ENCODE results near the gene TRIM8.
A peak's percentile ranks its signal among the peaks of the same experiment; 100 is the strongest.
"Not testable (repeated sequence)": the region's sequence is repeated elsewhere in the genome, so short reads cannot be mapped to it uniquely, and the experiment has no call there.

Gene TRIM8

GRCh38 chr10:102683736-102684135, 39.5 kb downstream of the TRIM8 start:
- H3K4me3 ChIP-seq (ENCODE audit: low read depth, low read length), result no peak overlapping the region
- no peak for DNase-seq (ENCODE audit: low read depth)
- no peak for TF ChIP-seq POLR2A (IDR thresholded peaks at IDR 0.05; ENCODE audit: extremely low read depth, insufficient read length)
- TF ChIP-seq, protein P1, sequence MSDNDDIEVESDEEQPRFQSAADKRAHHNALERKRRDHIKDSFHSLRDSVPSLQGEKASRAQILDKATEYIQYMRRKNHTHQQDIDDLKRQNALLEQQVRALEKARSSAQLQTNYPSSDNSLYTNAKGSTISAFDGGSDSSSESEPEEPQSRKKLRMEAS (IDR thresholded peaks at IDR 0.05; ENCODE audit: low read depth, low read length), result no peak
- TF ChIP-seq MYC (IDR thresholded peaks at IDR 0.05; ENCODE audit: low read depth, low read length), result no peak
- TF ChIP-seq, protein P2, sequence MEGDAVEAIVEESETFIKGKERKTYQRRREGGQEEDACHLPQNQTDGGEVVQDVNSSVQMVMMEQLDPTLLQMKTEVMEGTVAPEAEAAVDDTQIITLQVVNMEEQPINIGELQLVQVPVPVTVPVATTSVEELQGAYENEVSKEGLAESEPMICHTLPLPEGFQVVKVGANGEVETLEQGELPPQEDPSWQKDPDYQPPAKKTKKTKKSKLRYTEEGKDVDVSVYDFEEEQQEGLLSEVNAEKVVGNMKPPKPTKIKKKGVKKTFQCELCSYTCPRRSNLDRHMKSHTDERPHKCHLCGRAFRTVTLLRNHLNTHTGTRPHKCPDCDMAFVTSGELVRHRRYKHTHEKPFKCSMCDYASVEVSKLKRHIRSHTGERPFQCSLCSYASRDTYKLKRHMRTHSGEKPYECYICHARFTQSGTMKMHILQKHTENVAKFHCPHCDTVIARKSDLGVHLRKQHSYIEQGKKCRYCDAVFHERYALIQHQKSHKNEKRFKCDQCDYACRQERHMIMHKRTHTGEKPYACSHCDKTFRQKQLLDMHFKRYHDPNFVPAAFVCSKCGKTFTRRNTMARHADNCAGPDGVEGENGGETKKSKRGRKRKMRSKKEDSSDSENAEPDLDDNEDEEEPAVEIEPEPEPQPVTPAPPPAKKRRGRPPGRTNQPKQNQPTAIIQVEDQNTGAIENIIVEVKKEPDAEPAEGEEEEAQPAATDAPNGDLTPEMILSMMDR (IDR thresholded peaks at IDR 0.05; ENCODE audit: low read depth, low read length), result no peak

DNA sequence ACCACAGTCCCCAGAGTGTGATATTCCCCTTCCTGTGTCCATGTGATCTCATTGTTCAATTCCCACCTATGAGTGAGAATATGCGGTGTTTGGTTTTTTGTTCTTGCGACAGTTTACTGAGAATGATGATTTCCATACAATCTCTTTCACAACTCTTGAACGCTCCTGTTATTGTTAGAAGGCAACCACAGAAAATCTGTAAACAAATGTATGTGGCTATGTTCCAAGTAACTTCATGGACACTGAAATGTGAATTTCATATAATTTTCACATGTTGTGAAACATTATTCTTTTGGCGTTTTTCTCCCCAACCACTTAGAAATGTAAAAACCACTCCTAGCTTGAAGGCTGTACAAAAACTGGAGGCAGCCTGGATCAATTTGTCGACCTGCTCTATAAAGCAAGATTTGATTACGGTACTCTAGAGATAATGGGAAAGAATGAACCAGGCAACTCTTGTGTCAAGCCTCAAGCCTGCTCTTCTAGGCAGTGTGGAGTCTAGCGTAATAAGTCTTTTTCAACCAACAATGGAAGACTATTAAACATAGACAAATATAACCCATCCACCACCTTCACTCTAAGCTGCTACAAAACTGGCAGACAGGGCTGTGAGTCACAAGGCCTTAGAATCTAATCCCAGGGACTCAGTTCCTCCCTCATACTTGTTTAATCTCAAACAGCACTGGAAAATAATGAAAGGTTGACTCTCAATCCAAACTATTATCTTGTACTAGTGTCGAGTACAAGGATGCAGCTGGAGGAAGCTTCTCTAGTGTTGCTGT, 47.2 kb downstream of the TRIM8 start:
- TF ChIP-seq, protein P2 (IDR thresholded peaks at IDR 0.05; ENCODE audit: low read depth, low read length), result no peak
- TF ChIP-seq, protein P1 (IDR thresholded peaks at IDR 0.05; ENCODE audit: low read depth, low read length), result no peak
- no peak for TF ChIP-seq MYC (IDR thresholded peaks at IDR 0.05; ENCODE audit: low read depth, low read length)
- no peak for TF ChIP-seq POLR2A (IDR thresholded peaks at IDR 0.05; ENCODE audit: extremely low read depth, insufficient read length)
- DNase-seq (ENCODE audit: low read depth), result peak; percentile 39
- H3K4me3 ChIP-seq (ENCODE audit: low read depth, low read length), result no peak overlapping the region

DNA sequence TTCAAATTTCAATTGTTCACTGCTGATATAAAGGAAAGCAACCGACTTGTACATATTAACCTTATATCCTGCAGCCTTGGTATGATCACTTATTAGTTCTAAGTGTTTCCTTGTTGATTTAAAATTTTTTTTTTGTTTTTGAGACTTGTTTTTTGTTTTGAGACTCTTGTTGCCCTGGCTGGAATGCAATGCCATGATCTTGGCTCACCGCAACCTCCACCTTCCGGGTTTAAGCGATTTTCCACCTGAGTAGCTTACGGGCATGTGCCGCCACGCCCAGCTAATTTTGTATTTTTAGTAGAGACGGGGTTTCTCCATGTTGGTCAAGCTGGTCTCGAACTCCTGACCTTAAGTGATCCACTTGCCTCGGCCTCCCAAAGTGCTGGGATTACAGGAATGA, 51.1 kb downstream of the TRIM8 start:
- DNase-seq (ENCODE audit: low read depth), result not testable (repeated sequence)

DNA sequence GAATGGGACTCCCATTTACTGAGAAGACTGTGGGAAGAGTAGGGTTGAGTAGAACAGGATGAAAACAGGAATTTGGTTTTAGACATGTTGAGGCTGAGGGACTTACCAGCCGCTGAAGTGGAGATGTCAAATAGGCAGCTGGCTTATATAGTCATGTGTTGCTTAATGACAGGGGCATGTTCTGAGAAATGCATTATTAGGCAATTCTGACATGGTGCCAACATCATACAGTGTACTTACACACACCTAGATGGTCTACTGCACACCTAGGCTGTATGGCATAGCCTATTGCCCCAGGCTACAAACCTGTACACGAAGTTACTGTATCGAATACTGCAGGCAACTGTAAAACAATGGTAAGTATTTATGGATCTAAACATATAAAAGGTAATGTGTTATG, 52.5 kb downstream of the TRIM8 start:
- TF ChIP-seq POLR2A (IDR thresholded peaks at IDR 0.05; ENCODE audit: extremely low read depth, insufficient read length), result no peak
- TF ChIP-seq, protein P1 (IDR thresholded peaks at IDR 0.05; ENCODE audit: low read depth, low read length), result no peak
- TF ChIP-seq, protein P2 (IDR thresholded peaks at IDR 0.05; ENCODE audit: low read depth, low read length), result no peak
- no peak for TF ChIP-seq MYC (IDR thresholded peaks at IDR 0.05; ENCODE audit: low read depth, low read length)
- DNase-seq (ENCODE audit: low read depth), result no peak
- H3K4me3 ChIP-seq (ENCODE audit: low read depth, low read length), result no peak overlapping the region

More for the DNA sequence above, 51.1 kb downstream of the TRIM8 start:
- H3K4me3 ChIP-seq (ENCODE audit: low read depth, low read length), result not testable (repeated sequence)

DNA sequence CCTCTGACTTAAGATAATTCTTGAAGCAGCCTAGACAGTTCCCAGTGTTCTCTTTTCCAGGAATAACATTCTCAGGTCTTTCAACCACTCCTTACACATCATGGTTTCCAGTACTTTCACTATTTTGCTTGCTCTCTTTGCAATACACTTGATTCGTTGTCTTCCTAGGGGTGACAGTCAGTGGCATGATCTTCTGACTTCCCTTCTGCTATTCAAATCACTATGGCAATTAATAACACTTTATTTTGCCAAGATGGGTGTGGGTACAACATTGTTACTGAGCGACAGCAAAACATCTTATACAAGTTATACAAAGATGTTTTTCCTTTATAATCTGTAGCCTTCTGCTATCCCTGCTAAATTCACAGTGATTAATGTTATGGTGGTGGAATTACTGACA, 54.6 kb downstream of the TRIM8 start:
- TF ChIP-seq POLR2A (IDR thresholded peaks at IDR 0.05; ENCODE audit: extremely low read depth, insufficient read length) (no peak), MYC (IDR thresholded peaks at IDR 0.05; ENCODE audit: low read depth, low read length) (no peak)
- TF ChIP-seq, protein P1 (IDR thresholded peaks at IDR 0.05; ENCODE audit: low read depth, low read length), result no peak
- TF ChIP-seq, protein P2 (IDR thresholded peaks at IDR 0.05; ENCODE audit: low read depth, low read length), result no peak
- DNase-seq (ENCODE audit: low read depth), result no peak
- H3K4me3 ChIP-seq (ENCODE audit: low read depth, low read length), result no peak overlapping the region

DNA sequence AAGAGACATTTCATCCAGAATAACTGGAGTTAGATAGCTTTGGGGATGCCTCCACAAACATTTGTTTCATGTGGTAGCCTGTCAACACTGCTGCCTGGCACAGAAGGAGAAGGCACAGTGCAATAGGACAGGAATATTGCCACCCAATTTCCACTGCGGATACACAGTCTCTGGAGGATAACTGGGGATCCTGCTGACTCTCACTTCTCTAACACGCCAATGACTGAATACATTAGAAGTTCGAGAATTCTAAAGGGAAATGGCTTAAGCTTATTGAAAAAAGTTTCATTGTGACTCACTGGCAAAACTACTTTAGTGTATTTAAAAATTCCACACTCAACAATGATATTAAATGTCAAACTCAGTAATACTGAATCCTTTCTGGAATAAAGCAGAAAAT, 57.0 kb downstream of the TRIM8 start:
- H3K4me3 ChIP-seq (ENCODE audit: low read depth, low read length), result no peak overlapping the region
- DNase-seq (ENCODE audit: low read depth), result no peak
- no peak for TF ChIP-seq POLR2A (IDR thresholded peaks at IDR 0.05; ENCODE audit: extremely low read depth, insufficient read length)
- TF ChIP-seq MYC (IDR thresholded peaks at IDR 0.05; ENCODE audit: low read depth, low read length), result no peak
- TF ChIP-seq, protein P2 (IDR thresholded peaks at IDR 0.05; ENCODE audit: low read depth, low read length), result no peak
- TF ChIP-seq, protein P1 (IDR thresholded peaks at IDR 0.05; ENCODE audit: low read depth, low read length), result no peak

All from NB4 (cell line).